ENCODE measurements around the gene CEBPA.

Gene CEBPA

GRCh38 chr19:33268162-33268991 lies 34.0 kb downstream of the CEBPA start:
- DNase-seq: no peak
- H3K9me3 Mint-ChIP-seq: no peaks in the 10 kb centered on the region
- no peak overlapping the region for H3K27ac Mint-ChIP-seq
- H3K36me3 Mint-ChIP-seq: no peaks in the 10 kb centered on the region
- CTCF ChIA-PET: no interaction called here
- H3K4me3 Mint-ChIP-seq: no peak overlapping the region
- H3K4me1 Mint-ChIP-seq: no peaks in the 10 kb centered on the region
- H3K27me3 Mint-ChIP-seq: peaks cover 8% of the 10 kb centered on the region

GRCh38 chr19:33267706-33268105 lies 34.6 kb downstream of the CEBPA start:
- Mint-ChIP-seq H3K9me3 (no peaks in the 10 kb centered on the region), H3K36me3 (no peaks in the 10 kb centered on the region), H3K27me3 (peaks cover 8% of the 10 kb centered on the region), H3K4me1 (no peaks in the 10 kb centered on the region), H3K4me3 (no peak overlapping the region), H3K27ac (no peak overlapping the region)
- CTCF ChIA-PET: no interaction called here
- DNase-seq: no peak

- CTCF ChIA-PET: no interaction called here
- H3K27me3 Mint-ChIP-seq: peaks cover 14% of the 10 kb centered on the region
Observed at GRCh38 chr19:33266974-33267484, 35.3 kb downstream of the CEBPA start.

GRCh38 chr19:33264881-33265445 lies 37.4 kb downstream of the CEBPA start:
- H3K4me3 Mint-ChIP-seq: no peak overlapping the region
- CTCF ChIA-PET: no interaction called here

More at GRCh38 chr19:33266974-33267484, 35.3 kb downstream of the CEBPA start:
- Mint-ChIP-seq H3K4me1 (peaks cover 2% of the 10 kb centered on the region), H3K4me3 (no peak overlapping the region), H3K9me3 (no peaks in the 10 kb centered on the region), H3K36me3 (no peaks in the 10 kb centered on the region), H3K27ac (no peak overlapping the region)
- DNase-seq: no peak

GRCh38 chr19:33263325-33264023 lies 38.9 kb downstream of the CEBPA start:
- CTCF ChIA-PET: no interaction called here
- H3K9me3 Mint-ChIP-seq: no peaks in the 10 kb centered on the region
- no peak overlapping the region for H3K4me3 Mint-ChIP-seq
- no peak overlapping the region for H3K27ac Mint-ChIP-seq
- H3K4me1 Mint-ChIP-seq: peaks cover 15% of the 10 kb centered on the region
- peaks cover 41% of the 10 kb centered on the region for H3K27me3 Mint-ChIP-seq
- no peak for DNase-seq
- H3K36me3 Mint-ChIP-seq: no peaks in the 10 kb centered on the region

More at GRCh38 chr19:33264881-33265445, 37.4 kb downstream of the CEBPA start:
- DNase-seq: no peak
- Mint-ChIP-seq H3K4me1 (peaks cover 14% of the 10 kb centered on the region), H3K9me3 (no peaks in the 10 kb centered on the region), H3K36me3 (no peaks in the 10 kb centered on the region), H3K27ac (no peak overlapping the region), H3K27me3 (peaks cover 32% of the 10 kb centered on the region)

- Mint-ChIP-seq H3K9me3 (peaks cover 3% of the 10 kb centered on the region), H3K4me3 (no peak overlapping the region), H3K36me3 (no peaks in the 10 kb centered on the region), H3K27me3 (peaks cover 43% of the 10 kb centered on the region), H3K27ac (peak overlapping the region; percentile 25), H3K4me1 (peaks cover 15% of the 10 kb centered on the region)
- CTCF ChIA-PET: no interaction called here
- no peak for DNase-seq
Observed at GRCh38 chr19:33261511-33262189, 40.7 kb downstream of the CEBPA start.

- H3K4me1 Mint-ChIP-seq: peaks cover 15% of the 10 kb centered on the region
- no peak overlapping the region for H3K4me3 Mint-ChIP-seq
Observed at GRCh38 chr19:33260628-33261418, 41.5 kb downstream of the CEBPA start.

GRCh38 chr19:33259539-33259938 lies 42.8 kb downstream of the CEBPA start:
- Mint-ChIP-seq H3K4me1 (peaks cover 15% of the 10 kb centered on the region), H3K9me3 (peaks cover 3% of the 10 kb centered on the region), H3K27ac (no peak overlapping the region), H3K27me3 (peaks cover 48% of the 10 kb centered on the region), H3K4me3 (no peak overlapping the region), H3K36me3 (no peaks in the 10 kb centered on the region)
- DNase-seq: no peak
- CTCF ChIA-PET: interaction anchor here (0.6 to 1.6 kb wide), 4 partner anchors 12 to 587 kb away, joined by 3 to 5 read pairs (median 3); no protein-coding TSS in a partner anchor

More at GRCh38 chr19:33260628-33261418, 41.5 kb downstream of the CEBPA start:
- Mint-ChIP-seq H3K36me3 (no peaks in the 10 kb centered on the region), H3K27me3 (peaks cover 48% of the 10 kb centered on the region), H3K9me3 (peaks cover 3% of the 10 kb centered on the region), H3K27ac (no peak overlapping the region)
- CTCF ChIA-PET: no interaction called here
- no peak for DNase-seq

- Mint-ChIP-seq H3K9me3 (peaks cover 3% of the 10 kb centered on the region), H3K27ac (no peak overlapping the region), H3K4me3 (no peak overlapping the region), H3K4me1 (peaks cover 15% of the 10 kb centered on the region), H3K27me3 (peaks cover 43% of the 10 kb centered on the region), H3K36me3 (no peaks in the 10 kb centered on the region)
- no peak for DNase-seq
- CTCF ChIA-PET: interaction anchor here (1.6 kb wide), 1 partner anchor 158 kb away, joined by 5 read pairs; no protein-coding TSS in a partner anchor
Observed at GRCh38 chr19:33257828-33258227, 44.5 kb downstream of the CEBPA start.

- Mint-ChIP-seq H3K27ac (no peak overlapping the region), H3K4me3 (no peak overlapping the region), H3K9me3 (peaks cover 3% of the 10 kb centered on the region), H3K4me1 (peaks cover 10% of the 10 kb centered on the region), H3K27me3 (peaks cover 29% of the 10 kb centered on the region), H3K36me3 (no peaks in the 10 kb centered on the region)
- DNase-seq: no peak
- CTCF ChIA-PET: interaction anchor here (1.7 kb wide), 1 partner anchor 21 kb away, joined by 4 read pairs; no protein-coding TSS in a partner anchor
Observed at GRCh38 chr19:33256261-33256660, 46.1 kb downstream of the CEBPA start.

- CTCF ChIA-PET: interaction anchor here (1.0 to 1.7 kb wide), 2 partner anchors 21 to 160 kb away, joined by 3 to 4 read pairs; no protein-coding TSS in a partner anchor
- H3K9me3 Mint-ChIP-seq: peaks cover 3% of the 10 kb centered on the region
Observed at GRCh38 chr19:33255781-33256180, 46.6 kb downstream of the CEBPA start.

GRCh38 chr19:33254245-33254824 lies 48.0 kb downstream of the CEBPA start:
- H3K27ac Mint-ChIP-seq: no peak overlapping the region
- H3K9me3 Mint-ChIP-seq: peaks cover 3% of the 10 kb centered on the region
- H3K27me3 Mint-ChIP-seq: peaks cover 11% of the 10 kb centered on the region
- no peak for DNase-seq
- H3K36me3 Mint-ChIP-seq: no peaks in the 10 kb centered on the region
- no peak overlapping the region for H3K4me3 Mint-ChIP-seq
- CTCF ChIA-PET: no interaction called here
- no peaks in the 10 kb centered on the region for H3K4me1 Mint-ChIP-seq

More at GRCh38 chr19:33255781-33256180, 46.6 kb downstream of the CEBPA start:
- Mint-ChIP-seq H3K27ac (no peak overlapping the region), H3K4me1 (peaks cover 5% of the 10 kb centered on the region), H3K36me3 (no peaks in the 10 kb centered on the region), H3K27me3 (peaks cover 25% of the 10 kb centered on the region), H3K4me3 (no peak overlapping the region)
- no peak for DNase-seq

- Mint-ChIP-seq H3K36me3 (no peaks in the 10 kb centered on the region), H3K4me3 (no peak overlapping the region), H3K4me1 (no peaks in the 10 kb centered on the region), H3K9me3 (peaks cover 2% of the 10 kb centered on the region), H3K27ac (no peak overlapping the region), H3K27me3 (peaks cover 7% of the 10 kb centered on the region)
- CTCF ChIA-PET: no interaction called here
- DNase-seq: no peak
Observed at GRCh38 chr19:33252971-33253370, 49.4 kb downstream of the CEBPA start.

All from activated naive CD4-positive, alpha-beta T cell treated with anti-CD3 and anti-CD28 coated beads, Interleukin-2, amount 10 ng/mL, durations not matched to agents 7 days and 5 days (primary cell).